DND-41 (cell line): ENCODE results near the gene FKRP.

ENCODE experiments used
- EZH2 ChIP-seq: IDR thresholded peaks from 3 replicates; pipeline ENCODE4 v1.6.1; 2012; ENCODE audit warnings: borderline replicate concordance, low read depth, mild to moderate bottlenecking, moderate library complexity, low read length, inconsistent platforms; ENCODE audit not compliant: severe bottlenecking
- TF ChIP-seq, protein P1 (sequence below): IDR thresholded peaks from 2 replicates; pipeline ENCODE4 v1.5.1; 2012; ENCODE audit warnings: borderline replicate concordance, low read length, moderate library complexity, mild to moderate bottlenecking; ENCODE audit not compliant: poor library complexity, severe bottlenecking; ENCODE audit errors: extremely low read depth

- TF ChIP-seq, protein P1, sequence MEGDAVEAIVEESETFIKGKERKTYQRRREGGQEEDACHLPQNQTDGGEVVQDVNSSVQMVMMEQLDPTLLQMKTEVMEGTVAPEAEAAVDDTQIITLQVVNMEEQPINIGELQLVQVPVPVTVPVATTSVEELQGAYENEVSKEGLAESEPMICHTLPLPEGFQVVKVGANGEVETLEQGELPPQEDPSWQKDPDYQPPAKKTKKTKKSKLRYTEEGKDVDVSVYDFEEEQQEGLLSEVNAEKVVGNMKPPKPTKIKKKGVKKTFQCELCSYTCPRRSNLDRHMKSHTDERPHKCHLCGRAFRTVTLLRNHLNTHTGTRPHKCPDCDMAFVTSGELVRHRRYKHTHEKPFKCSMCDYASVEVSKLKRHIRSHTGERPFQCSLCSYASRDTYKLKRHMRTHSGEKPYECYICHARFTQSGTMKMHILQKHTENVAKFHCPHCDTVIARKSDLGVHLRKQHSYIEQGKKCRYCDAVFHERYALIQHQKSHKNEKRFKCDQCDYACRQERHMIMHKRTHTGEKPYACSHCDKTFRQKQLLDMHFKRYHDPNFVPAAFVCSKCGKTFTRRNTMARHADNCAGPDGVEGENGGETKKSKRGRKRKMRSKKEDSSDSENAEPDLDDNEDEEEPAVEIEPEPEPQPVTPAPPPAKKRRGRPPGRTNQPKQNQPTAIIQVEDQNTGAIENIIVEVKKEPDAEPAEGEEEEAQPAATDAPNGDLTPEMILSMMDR = no peak
- no peak for TF ChIP-seq EZH2
These were observed 41.7 kb downstream of the FKRP start for GRCh38 chr19:46787331-46788261.
